Stimulated activated naive CD4-positive, alpha-beta T cell treated with Interleukin-2 at 50 U/mL for 16 hours (primary cell): Measurements from ENCODE around the gene MOBP.

Source experiments
- DNase-seq: peaks from one replicate; lab custom pipeline; 2025; lab: John Stamatoyannopoulos, UW

The MOBP gene

GRCh38 chr3:39499651-39500273, 32.3 kb downstream of the MOBP start:
- DNase-seq, result no peak

- no peak for DNase-seq
These were observed 33.6 kb downstream of the MOBP start for GRCh38 chr3:39501059-39501458.

GRCh38 chr3:39501968-39502837, 34.7 kb downstream of the MOBP start:
- no peak for DNase-seq

DNA sequence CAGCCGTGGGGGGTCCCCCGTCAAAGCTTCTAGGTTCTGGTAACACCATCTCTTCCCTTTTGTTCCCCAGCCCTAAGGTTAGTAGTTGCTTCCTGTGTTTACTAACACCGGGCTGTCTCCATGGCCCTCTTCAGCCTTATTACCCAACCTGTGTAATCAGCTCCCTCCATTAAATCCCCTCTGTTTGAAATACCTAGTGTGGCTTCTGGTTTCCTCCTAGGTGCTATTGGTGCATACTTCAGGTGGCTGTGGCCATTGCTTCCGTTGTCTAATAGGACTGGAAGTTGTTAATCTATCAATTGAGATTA, 35.3 kb downstream of the MOBP start:
- DNase-seq, result no peak

GRCh38 chr3:39505866-39506742, 38.6 kb downstream of the MOBP start:
- no peak for DNase-seq

- no peak for DNase-seq
These were observed 39.4 kb downstream of the MOBP start for GRCh38 chr3:39506863-39507262.

- DNase-seq, result no peak
These were observed 46.4 kb downstream of the MOBP start for GRCh38 chr3:39513791-39514369.

DNA sequence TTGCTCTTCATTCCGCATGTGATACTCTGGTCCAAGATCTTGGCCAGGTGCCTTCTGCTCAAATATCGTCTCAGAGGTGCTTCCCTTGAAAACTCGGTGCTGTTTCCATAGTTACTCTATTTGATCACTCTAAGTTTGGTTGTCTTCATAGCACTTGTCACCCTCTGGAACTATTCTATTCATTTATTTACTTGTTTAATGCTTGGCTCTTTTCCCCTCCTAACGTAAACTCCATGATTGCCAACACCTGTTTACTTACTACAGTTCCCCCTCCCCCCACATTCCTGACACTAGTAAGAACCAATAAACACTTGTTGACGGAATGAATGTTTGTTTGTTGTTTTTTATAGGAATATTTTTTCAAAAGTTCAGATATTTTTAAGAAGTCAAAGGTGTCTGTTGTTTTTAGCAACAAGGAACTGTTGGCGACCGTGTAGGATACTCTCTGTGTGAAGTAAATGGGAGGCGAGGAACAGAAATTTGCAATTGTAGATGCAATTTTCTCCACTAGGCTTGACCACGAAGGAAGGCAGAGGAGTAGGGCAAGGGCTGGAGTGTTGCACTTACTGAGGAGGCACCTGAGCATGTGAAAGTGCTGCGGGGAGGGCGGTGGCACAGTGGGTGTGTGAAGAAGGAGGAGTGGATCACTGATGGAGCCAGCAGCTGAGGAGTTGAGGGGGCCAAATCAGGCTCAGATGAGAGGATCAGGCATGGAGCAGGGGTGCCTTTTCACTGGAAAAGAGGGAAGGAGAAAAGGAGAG, 48.4 kb downstream of the MOBP start:
- no peak for DNase-seq

- DNase-seq, result no peak
These were observed 51.6 kb downstream of the MOBP start for GRCh38 chr3:39519103-39519502.

- DNase-seq, result no peak
These were observed 52.2 kb downstream of the MOBP start for GRCh38 chr3:39519554-39520288.

GRCh38 chr3:39521456-39521855, 54.0 kb downstream of the MOBP start:
- no peak for DNase-seq

- no peak for DNase-seq
These were observed 56.6 kb downstream of the MOBP start for GRCh38 chr3:39524107-39524506.

GRCh38 chr3:39528844-39529243, 61.4 kb downstream of the MOBP start:
- no peak for DNase-seq

GRCh38 chr3:39529577-39529976, 62.1 kb downstream of the MOBP start:
- no peak for DNase-seq

DNA sequence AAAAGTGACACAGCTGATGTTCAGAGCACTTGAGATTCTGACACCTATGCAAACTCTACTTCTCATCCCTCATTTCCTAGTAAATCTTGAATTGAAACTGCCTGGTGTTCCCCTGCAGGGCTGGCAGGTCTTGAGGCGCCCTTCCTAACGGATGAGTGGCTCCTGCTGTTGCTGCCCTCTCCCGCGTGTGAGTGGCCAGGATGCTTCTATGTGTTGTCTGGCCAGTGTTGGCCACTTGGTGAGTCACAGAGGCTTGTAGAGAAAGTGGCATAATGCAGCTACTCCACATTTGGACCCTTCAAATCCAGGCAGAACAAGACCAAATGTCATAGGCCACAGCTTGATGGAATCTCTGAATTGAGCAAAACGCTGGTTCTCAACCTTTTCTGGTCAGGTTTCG, 63.6 kb downstream of the MOBP start:
- no peak for DNase-seq

DNA sequence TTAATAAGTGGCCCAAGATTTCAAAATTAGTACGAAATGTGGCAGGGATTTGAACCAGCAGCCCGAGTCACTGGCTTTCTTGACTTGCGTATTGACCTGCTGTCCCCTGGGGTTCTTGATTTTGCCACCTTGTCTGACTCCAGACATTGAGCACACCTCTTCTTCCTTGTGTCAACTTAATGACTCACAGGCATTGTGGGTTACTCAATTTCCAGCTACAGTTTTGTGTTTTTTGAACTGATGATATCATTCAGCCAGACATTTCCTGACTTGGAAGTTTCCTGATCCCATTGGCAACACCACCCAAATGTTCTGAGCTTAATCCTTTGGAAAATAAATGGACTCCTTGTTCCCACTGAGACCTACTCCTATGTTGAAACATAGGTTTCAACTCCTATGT, 64.2 kb downstream of the MOBP start:
- DNase-seq, result no peak

GRCh38 chr3:39532777-39533176, 65.3 kb downstream of the MOBP start:
- DNase-seq, result no peak

GRCh38 chr3:39533226-39533625, 65.7 kb downstream of the MOBP start:
- no peak for DNase-seq

- no peak for DNase-seq
These were observed 72.9 kb downstream of the MOBP start for GRCh38 chr3:39540162-39540921.

- DNase-seq, result no peak
These were observed 74.0 kb downstream of the MOBP start for GRCh38 chr3:39541442-39541841.
